Measurements from ENCODE around the gene FRG1.
"Not testable (repeated sequence)": the region's sequence is repeated elsewhere in the genome, so short reads cannot be mapped to it uniquely, and the experiment has no call there.

Gene FRG1

GRCh38 chr4:189974056-189974455 is 33.4 kb downstream of the FRG1 start:
- no peaks in the 10 kb centered on the region for H3K27me3 ChIP-seq (replicated peaks)
- peak; percentile 29 for TF ChIP-seq CTCF (IDR thresholded peaks at IDR 0.05; ENCODE audit: low read depth, low read length, missing control alignments)
- peak; percentile 2 for DNase-seq
- H3K36me3 ChIP-seq (replicated peaks) = no peaks in the 10 kb centered on the region
- no peak overlapping the region for H3K4me3 ChIP-seq (ENCODE audit: low read depth, low read length)
- in situ Hi-C loops (cut with HindIII; ENCODE audit: low pct_ligation_motif_present, low sequenced_read_pairs) = no loop called here
- H3K27ac ChIP-seq = no peak overlapping the region

GRCh38 chr4:189979196-189980047 is 38.8 kb downstream of the FRG1 start:
- TF ChIP-seq CTCF (IDR thresholded peaks at IDR 0.05; ENCODE audit: low read depth, low read length, missing control alignments) = no peak
- Histone ChIP-seq H3K36me3 (replicated peaks) (no peaks in the 10 kb centered on the region), H3K27ac (no peak overlapping the region), H3K27me3 (replicated peaks) (no peaks in the 10 kb centered on the region), H3K4me3 (ENCODE audit: low read depth, low read length) (no peak overlapping the region)
- no peak for DNase-seq
- in situ Hi-C loops (cut with HindIII; ENCODE audit: low pct_ligation_motif_present, low sequenced_read_pairs) = no loop called here

GRCh38 chr4:189980292-189980691 is 39.6 kb downstream of the FRG1 start:
- in situ Hi-C loops (cut with HindIII; ENCODE audit: low pct_ligation_motif_present, low sequenced_read_pairs) = not testable (repeated sequence)

GRCh38 chr4:189981970-189982369 is 41.3 kb downstream of the FRG1 start:
- Histone ChIP-seq H3K36me3 (replicated peaks) (no peaks in the 10 kb centered on the region), H3K27ac (no peak overlapping the region), H3K4me3 (ENCODE audit: low read depth, low read length) (no peak overlapping the region), H3K27me3 (replicated peaks) (no peaks in the 10 kb centered on the region)
- no peak for TF ChIP-seq CTCF (IDR thresholded peaks at IDR 0.05; ENCODE audit: low read depth, low read length, missing control alignments)
- in situ Hi-C loops (cut with HindIII; ENCODE audit: low pct_ligation_motif_present, low sequenced_read_pairs) = no loop called here
- no peak for DNase-seq

More at GRCh38 chr4:189980292-189980691, 39.6 kb downstream of the FRG1 start:
- not testable (repeated sequence) for DNase-seq; H3K4me3 ChIP-seq (ENCODE audit: low read depth, low read length); H3K27ac ChIP-seq; H3K36me3 ChIP-seq (replicated peaks); H3K27me3 ChIP-seq (replicated peaks)

- in situ Hi-C loops (cut with HindIII; ENCODE audit: low pct_ligation_motif_present, low sequenced_read_pairs); H3K27ac ChIP-seq; DNase-seq; H3K4me3 ChIP-seq (ENCODE audit: low read depth, low read length); H3K36me3 ChIP-seq (replicated peaks); H3K27me3 ChIP-seq (replicated peaks): not testable (repeated sequence)
These were observed 43.3 kb downstream of the FRG1 start for GRCh38 chr4:189983916-189984526.

- H3K36me3 ChIP-seq (replicated peaks); H3K27me3 ChIP-seq (replicated peaks); in situ Hi-C loops (cut with HindIII; ENCODE audit: low pct_ligation_motif_present, low sequenced_read_pairs); H3K4me3 ChIP-seq (ENCODE audit: low read depth, low read length); H3K27ac ChIP-seq; DNase-seq: not testable (repeated sequence)
These were observed 44.0 kb downstream of the FRG1 start for GRCh38 chr4:189984661-189985060.

- DNase-seq; H3K27me3 ChIP-seq (replicated peaks); H3K27ac ChIP-seq; H3K4me3 ChIP-seq (ENCODE audit: low read depth, low read length); H3K36me3 ChIP-seq (replicated peaks); in situ Hi-C loops (cut with HindIII; ENCODE audit: low pct_ligation_motif_present, low sequenced_read_pairs): not testable (repeated sequence)
These were observed 45.1 kb downstream of the FRG1 start for GRCh38 chr4:189985651-189986243.

All from brain microvascular endothelial cell (primary cell).